ENCODE results near the gene FBRS.
A peak's percentile ranks its signal among the peaks of the same experiment; 100 is the strongest.

Gene FBRS

GRCh38 chr16:30615358-30616091, 42.7 kb upstream of the FBRS start:
- peaks cover 7% of the 10 kb centered on the region; the same call in 1 of the 2 replicates for H3F3A ChIP-seq (ENCODE audit: control insufficient read depth, insufficient read depth)
- H3K36me3 ChIP-seq (ENCODE audit: control insufficient read depth, low read length) = no peaks in the 10 kb centered on the region
- no peaks in the 10 kb centered on the region for H3K27me3 ChIP-seq (ENCODE audit: control insufficient read depth, low read length)
- peaks cover 25% of the 10 kb centered on the region for H3K4me1 ChIP-seq (ENCODE audit: control insufficient read depth, low read length)
- H3K79me2 ChIP-seq (ENCODE audit: control insufficient read depth, low read length) = no peaks in the 10 kb centered on the region
- H3K4me2 ChIP-seq (ENCODE audit: low read length) = no peak overlapping the region
- TF ChIP-seq, protein P1, sequence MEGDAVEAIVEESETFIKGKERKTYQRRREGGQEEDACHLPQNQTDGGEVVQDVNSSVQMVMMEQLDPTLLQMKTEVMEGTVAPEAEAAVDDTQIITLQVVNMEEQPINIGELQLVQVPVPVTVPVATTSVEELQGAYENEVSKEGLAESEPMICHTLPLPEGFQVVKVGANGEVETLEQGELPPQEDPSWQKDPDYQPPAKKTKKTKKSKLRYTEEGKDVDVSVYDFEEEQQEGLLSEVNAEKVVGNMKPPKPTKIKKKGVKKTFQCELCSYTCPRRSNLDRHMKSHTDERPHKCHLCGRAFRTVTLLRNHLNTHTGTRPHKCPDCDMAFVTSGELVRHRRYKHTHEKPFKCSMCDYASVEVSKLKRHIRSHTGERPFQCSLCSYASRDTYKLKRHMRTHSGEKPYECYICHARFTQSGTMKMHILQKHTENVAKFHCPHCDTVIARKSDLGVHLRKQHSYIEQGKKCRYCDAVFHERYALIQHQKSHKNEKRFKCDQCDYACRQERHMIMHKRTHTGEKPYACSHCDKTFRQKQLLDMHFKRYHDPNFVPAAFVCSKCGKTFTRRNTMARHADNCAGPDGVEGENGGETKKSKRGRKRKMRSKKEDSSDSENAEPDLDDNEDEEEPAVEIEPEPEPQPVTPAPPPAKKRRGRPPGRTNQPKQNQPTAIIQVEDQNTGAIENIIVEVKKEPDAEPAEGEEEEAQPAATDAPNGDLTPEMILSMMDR (IDR thresholded peaks at IDR 0.05; ENCODE audit: low read depth, low read length, poor library complexity, severe bottlenecking) = peak; percentile 94
- TF ChIP-seq EZH2phosphoT487 (IDR thresholded peaks at IDR 0.05; ENCODE audit: borderline replicate concordance, low read length) = no peak
- H3K9me2 ChIP-seq (replicated peaks; ENCODE audit: control insufficient read depth, low read length) = no peaks in the 10 kb centered on the region
- H3K4me3 ChIP-seq (ENCODE audit: low read length) = no peak overlapping the region
- H3K27ac ChIP-seq (ENCODE audit: low read depth, low read length) = no peak overlapping the region
- no peaks in the 10 kb centered on the region for H3K9me3 ChIP-seq (ENCODE audit: control insufficient read depth, insufficient read depth, low read length)
- H4K20me1 ChIP-seq (ENCODE audit: control insufficient read depth, insufficient read depth, low read depth, low read length) = no peaks in the 10 kb centered on the region

GRCh38 chr16:30619202-30619601, 39.0 kb upstream of the FBRS start:
- H3K27me3 ChIP-seq (ENCODE audit: control insufficient read depth, low read length) = no peaks in the 10 kb centered on the region
- TF ChIP-seq EZH2phosphoT487 (IDR thresholded peaks at IDR 0.05; ENCODE audit: borderline replicate concordance, low read length) = no peak
- TF ChIP-seq, protein P1 (IDR thresholded peaks at IDR 0.05; ENCODE audit: low read depth, low read length, poor library complexity, severe bottlenecking) = no peak
- H4K20me1 ChIP-seq (ENCODE audit: control insufficient read depth, insufficient read depth, low read depth, low read length) = no peaks in the 10 kb centered on the region
- H3K4me1 ChIP-seq (ENCODE audit: control insufficient read depth, low read length) = peaks cover 32% of the 10 kb centered on the region
- H3K9me2 ChIP-seq (replicated peaks; ENCODE audit: control insufficient read depth, low read length) = no peaks in the 10 kb centered on the region
- no peaks in the 10 kb centered on the region for H3K36me3 ChIP-seq (ENCODE audit: control insufficient read depth, low read length)
- H3K27ac ChIP-seq (ENCODE audit: low read depth, low read length) = no peak overlapping the region
- no peaks in the 10 kb centered on the region for H3F3A ChIP-seq (ENCODE audit: control insufficient read depth, insufficient read depth)
- no peaks in the 10 kb centered on the region for H3K79me2 ChIP-seq (ENCODE audit: control insufficient read depth, low read length)
- H3K4me3 ChIP-seq (ENCODE audit: low read length) = no peak overlapping the region
- H3K9me3 ChIP-seq (ENCODE audit: control insufficient read depth, insufficient read depth, low read length) = peaks cover 11% of the 10 kb centered on the region; the same call in 1 of the 2 replicates
- H3K4me2 ChIP-seq (ENCODE audit: low read length) = no peak overlapping the region

GRCh38 chr16:30619638-30620037, 38.6 kb upstream of the FBRS start:
- Histone ChIP-seq H3K9me3 (ENCODE audit: control insufficient read depth, insufficient read depth, low read length) (peaks cover 12% of the 10 kb centered on the region; the same call in 1 of the 2 replicates), H3K79me2 (ENCODE audit: control insufficient read depth, low read length) (no peaks in the 10 kb centered on the region), H4K20me1 (ENCODE audit: control insufficient read depth, insufficient read depth, low read depth, low read length) (no peaks in the 10 kb centered on the region), H3K4me2 (ENCODE audit: low read length) (no peak overlapping the region), H3K36me3 (ENCODE audit: control insufficient read depth, low read length) (no peaks in the 10 kb centered on the region), H3K4me3 (ENCODE audit: low read length) (no peak overlapping the region), H3F3A (ENCODE audit: control insufficient read depth, insufficient read depth) (no peaks in the 10 kb centered on the region), H3K4me1 (ENCODE audit: control insufficient read depth, low read length) (peaks cover 29% of the 10 kb centered on the region), H3K27ac (ENCODE audit: low read depth, low read length) (no peak overlapping the region), H3K9me2 (replicated peaks; ENCODE audit: control insufficient read depth, low read length) (no peaks in the 10 kb centered on the region), H3K27me3 (ENCODE audit: control insufficient read depth, low read length) (no peaks in the 10 kb centered on the region)
- TF ChIP-seq, protein P1 (IDR thresholded peaks at IDR 0.05; ENCODE audit: low read depth, low read length, poor library complexity, severe bottlenecking) = no peak
- no peak for TF ChIP-seq EZH2phosphoT487 (IDR thresholded peaks at IDR 0.05; ENCODE audit: borderline replicate concordance, low read length)
